Activated naive CD8-positive, alpha-beta T cell (primary cell): ENCODE measurements around the gene MARCKS.

ENCODE experiments used
- H3K27ac Mint-ChIP-seq: one replicate; pipeline ENCODE4 v1.8.0; 2021; ENCODE audit warnings: mixed read lengths
- H3K27me3 Mint-ChIP-seq: one replicate; pipeline ENCODE4 v1.8.0; 2021; ENCODE audit warnings: mixed read lengths
- H3K36me3 Mint-ChIP-seq: one replicate; pipeline ENCODE4 v1.8.0; 2021; ENCODE audit warnings: mixed read lengths
- H3K4me1 Mint-ChIP-seq: one replicate; pipeline ENCODE4 v1.8.0; 2021; ENCODE audit warnings: low read depth, mixed read lengths
- H3K4me3 Mint-ChIP-seq: one replicate; pipeline ENCODE4 v1.8.0; 2021; ENCODE audit warnings: mild to moderate bottlenecking, mixed read lengths
- H3K9me3 Mint-ChIP-seq: one replicate; pipeline ENCODE4 v1.8.0; 2021; ENCODE audit warnings: low read depth, mixed read lengths

The MARCKS gene

DNA sequence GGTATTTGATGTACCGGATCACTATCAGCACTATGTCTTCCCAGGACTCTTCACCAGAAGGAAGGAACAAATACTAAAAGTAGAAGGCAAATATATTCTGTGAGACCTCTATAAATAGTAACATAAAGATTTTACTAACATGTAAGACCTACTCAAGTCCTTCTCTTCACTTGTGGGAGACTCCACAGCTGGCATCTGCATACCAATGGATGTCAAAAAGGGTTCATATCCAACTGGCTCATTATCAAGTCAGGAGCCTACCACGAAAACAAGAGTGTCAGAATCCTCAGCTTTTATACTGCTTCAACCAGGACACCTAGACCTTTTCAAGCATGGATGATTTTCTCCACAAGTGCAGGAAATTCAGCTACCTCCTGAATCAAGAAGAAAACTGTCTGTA lies 20.0 kb upstream of the MARCKS start:
- Mint-ChIP-seq H3K27ac (no peak overlapping the region), H3K36me3 (no peaks in the 10 kb centered on the region), H3K9me3 (no peaks in the 10 kb centered on the region), H3K4me3 (no peak overlapping the region), H3K4me1 (no peaks in the 10 kb centered on the region), H3K27me3 (peaks cover 6% of the 10 kb centered on the region)

DNA sequence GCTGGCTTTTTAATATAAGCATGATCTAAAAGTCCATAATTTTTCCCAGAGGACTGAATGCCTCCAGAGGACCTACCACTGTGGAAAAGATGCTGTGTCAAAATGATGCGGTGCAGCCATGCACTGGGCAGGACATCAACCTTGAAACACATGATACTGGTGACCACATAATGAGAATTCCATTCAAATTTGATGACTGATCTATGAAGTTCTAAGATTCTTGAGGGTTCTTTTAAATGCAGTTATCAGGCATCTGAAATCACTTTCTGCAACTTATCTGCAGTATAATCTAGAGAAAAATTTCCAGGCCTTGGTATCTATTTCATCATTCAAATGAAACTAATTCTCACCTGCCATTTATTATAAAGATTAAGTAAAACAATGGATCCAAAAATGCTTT lies 15.0 kb upstream of the MARCKS start:
- no peak overlapping the region for H3K4me3 Mint-ChIP-seq
- H3K27me3 Mint-ChIP-seq = peaks cover 19% of the 10 kb centered on the region
- no peaks in the 10 kb centered on the region for H3K4me1 Mint-ChIP-seq
- H3K27ac Mint-ChIP-seq = no peak overlapping the region
- no peaks in the 10 kb centered on the region for H3K9me3 Mint-ChIP-seq
- H3K36me3 Mint-ChIP-seq = no peaks in the 10 kb centered on the region

DNA sequence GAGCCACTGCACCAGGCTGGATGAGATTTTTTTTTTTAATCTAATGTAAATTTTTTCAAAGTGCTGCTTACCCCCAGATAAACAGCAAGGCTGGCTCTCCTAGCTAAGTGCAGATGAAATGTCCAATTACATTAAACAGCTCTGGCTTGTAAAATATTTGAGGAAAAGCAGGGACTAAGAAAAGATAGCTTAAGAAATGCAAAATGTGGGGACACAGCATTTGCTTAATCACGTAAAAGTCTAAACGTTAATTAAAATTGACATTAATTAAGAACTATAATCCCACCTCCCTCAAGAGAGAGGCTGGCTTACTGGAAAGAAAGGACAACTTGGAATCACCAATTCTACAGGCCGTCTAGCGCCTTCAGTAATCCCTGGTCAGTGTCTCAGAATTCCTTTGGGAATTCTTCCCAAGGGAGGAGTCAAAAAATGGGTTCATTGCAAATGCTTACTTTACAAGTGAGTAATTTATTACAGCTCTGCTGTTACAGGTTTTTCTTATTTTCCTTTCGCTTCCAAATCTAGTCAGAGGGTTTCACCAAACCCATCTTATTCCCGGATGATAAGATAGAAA lies 13.6 kb upstream of the MARCKS start:
- Mint-ChIP-seq H3K4me3 (no peak overlapping the region), H3K4me1 (no peaks in the 10 kb centered on the region), H3K27ac (no peak overlapping the region), H3K27me3 (peaks cover 23% of the 10 kb centered on the region), H3K36me3 (no peaks in the 10 kb centered on the region), H3K9me3 (no peaks in the 10 kb centered on the region)

DNA sequence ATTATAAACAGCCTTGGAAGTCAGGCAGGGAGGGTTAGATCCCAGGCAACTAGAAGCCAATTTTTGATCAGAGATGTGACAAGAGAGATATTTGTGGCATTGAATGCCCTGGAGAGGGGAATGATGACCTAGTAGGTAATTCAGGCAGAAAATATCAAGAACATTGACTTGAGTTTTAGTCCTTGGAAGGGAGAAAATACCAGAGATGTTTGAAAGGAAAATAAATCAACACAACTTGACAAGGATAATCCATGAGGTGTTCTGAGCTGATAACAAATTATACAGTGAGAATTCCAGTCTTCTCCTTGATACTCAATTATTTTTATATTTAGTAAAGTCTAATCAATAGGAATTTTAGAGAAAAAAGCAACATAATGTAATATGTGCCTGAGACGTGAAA lies 10.6 kb upstream of the MARCKS start:
- peaks cover 31% of the 10 kb centered on the region for H3K27me3 Mint-ChIP-seq
- no peaks in the 10 kb centered on the region for H3K4me1 Mint-ChIP-seq
- H3K9me3 Mint-ChIP-seq = no peaks in the 10 kb centered on the region
- no peaks in the 10 kb centered on the region for H3K36me3 Mint-ChIP-seq
- H3K4me3 Mint-ChIP-seq = no peak overlapping the region
- no peak overlapping the region for H3K27ac Mint-ChIP-seq

DNA sequence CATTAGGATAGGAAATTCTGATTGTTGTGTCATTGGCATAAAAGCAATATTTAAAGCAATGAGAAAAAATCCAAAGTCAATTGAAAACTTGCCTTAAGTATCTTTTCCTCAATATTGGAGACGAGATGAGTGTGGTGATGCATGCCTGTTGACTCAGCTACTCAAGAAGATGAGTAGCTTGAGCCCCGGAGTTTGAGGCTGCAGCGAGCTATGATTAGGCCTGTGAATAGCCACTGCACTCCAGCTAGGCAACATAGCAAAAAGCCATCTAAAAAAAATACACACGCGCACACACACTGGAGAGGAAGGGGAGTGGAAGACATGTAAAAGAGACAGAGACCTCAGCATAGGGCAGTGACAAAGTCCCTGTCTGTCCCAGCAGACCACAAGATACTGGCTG lies 9.7 kb upstream of the MARCKS start:
- Mint-ChIP-seq H3K27ac (no peak overlapping the region), H3K4me1 (no peaks in the 10 kb centered on the region), H3K9me3 (no peaks in the 10 kb centered on the region), H3K4me3 (no peak overlapping the region), H3K27me3 (peaks cover 33% of the 10 kb centered on the region), H3K36me3 (no peaks in the 10 kb centered on the region)

DNA sequence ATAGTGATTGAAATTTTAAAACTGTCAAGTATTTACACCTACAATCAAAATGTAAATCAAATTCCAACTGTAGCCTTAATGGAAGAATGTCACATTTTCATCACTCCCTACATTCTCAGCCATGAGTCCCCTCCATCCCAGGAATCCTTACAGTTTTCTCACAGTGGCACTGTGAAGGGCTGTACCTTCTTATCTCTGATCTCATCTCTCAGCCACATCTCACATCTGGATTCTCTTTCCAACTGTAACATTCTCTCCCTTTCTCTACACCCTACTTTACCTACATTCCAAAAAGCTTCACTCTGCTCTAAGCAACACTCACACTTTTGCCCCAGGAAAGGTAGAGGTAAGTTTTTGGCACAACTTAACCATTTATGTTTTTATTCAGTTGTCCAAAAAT lies 8.9 kb upstream of the MARCKS start:
- Mint-ChIP-seq H3K9me3 (no peaks in the 10 kb centered on the region), H3K4me1 (no peaks in the 10 kb centered on the region), H3K36me3 (no peaks in the 10 kb centered on the region), H3K4me3 (no peak overlapping the region), H3K27ac (no peak overlapping the region), H3K27me3 (peaks cover 39% of the 10 kb centered on the region)

DNA sequence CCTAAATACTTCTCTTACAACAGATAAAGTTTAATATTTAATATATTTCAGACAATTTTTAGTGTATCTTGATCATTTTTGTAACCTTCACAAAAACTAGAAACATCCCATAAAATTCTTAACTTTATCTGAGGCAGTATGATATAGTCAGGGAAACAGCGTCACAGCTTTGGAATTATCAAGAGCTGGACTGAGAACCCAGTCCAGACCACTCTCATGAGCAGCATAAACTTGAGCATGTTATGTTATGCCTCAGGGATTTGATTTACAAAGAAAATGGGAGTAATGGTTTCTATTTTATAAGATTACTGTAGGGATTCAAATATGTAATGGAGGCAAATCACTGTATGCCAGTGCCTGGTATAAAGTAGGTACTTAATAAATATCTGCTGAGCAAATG lies 8.3 kb upstream of the MARCKS start:
- peaks cover 42% of the 10 kb centered on the region for H3K27me3 Mint-ChIP-seq

DNA sequence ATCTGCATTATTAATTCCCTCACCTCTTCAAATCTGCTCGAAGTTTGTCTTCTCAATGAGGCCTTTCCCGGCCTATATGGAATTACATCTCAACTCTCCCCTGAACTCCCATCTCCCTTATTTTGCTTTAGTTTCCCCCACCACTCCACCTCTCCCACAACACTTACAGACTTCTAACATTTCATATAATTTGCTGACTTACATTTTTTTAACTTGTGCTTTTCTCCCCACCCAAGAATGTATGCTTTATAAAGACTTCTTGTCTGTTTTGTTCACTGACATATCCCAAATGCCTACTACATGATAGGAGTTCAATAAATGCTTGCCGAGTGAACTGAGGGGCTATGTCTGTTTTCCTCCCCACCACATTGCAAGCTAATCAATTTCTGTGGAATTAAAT lies 3.9 kb upstream of the MARCKS start:
- Mint-ChIP-seq H3K36me3 (no peaks in the 10 kb centered on the region), H3K9me3 (no peaks in the 10 kb centered on the region), H3K4me1 (peaks cover 8% of the 10 kb centered on the region), H3K27me3 (peaks cover 43% of the 10 kb centered on the region), H3K27ac (no peak overlapping the region), H3K4me3 (no peak overlapping the region)

More for the DNA sequence above, 8.3 kb upstream of the MARCKS start:
- Mint-ChIP-seq H3K27ac (no peak overlapping the region), H3K4me1 (no peaks in the 10 kb centered on the region), H3K36me3 (no peaks in the 10 kb centered on the region), H3K9me3 (no peaks in the 10 kb centered on the region), H3K4me3 (no peak overlapping the region)

DNA sequence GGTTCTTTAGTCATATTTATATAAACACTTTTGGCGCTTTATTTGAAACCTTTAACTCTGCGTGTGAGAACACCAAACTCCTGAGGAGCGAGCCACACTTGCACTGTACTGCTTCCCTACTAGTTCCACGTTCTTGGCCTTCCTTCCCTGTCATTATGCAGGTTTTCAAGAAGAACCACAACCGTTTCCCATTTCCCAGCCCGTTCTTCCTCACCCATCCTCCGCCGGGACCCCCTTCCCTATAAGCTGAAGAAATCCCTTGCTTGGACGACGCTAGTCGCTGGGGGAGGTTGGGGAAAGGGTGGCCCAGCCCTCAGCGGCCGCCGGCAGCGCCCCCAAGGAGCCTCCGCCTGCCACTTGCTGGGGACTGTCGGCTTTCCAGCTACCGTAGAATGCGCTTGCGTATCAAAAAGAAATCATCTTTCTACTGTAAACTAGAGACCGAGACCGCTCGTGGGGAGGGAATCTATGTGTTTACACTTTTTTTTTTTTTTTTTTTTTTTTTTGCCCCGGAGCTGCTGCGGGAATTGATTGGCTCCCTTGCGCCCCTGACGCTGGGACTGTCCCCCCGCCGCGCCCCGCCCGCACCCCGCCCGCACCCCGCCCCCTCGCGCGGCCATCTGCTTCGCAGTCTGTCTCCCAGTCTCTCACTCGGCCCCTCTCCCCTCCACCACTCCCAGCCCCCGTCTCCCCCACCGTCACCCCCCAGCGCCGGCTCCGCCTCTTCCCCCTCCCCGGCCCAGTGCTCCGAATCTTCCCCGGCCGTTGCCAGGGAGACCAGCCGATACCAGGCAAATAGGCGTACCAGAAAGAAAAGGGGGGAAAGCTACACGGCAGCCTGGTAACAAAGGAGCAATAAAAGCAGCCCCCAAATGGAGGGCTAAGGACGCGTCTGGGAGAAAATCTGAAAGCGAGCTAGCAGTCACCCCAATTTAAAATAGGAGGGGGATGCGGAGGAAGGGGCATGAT lies 2.3 kb upstream of the MARCKS start:
- H3K4me1 Mint-ChIP-seq = peaks cover 15% of the 10 kb centered on the region
- no peaks in the 10 kb centered on the region for H3K9me3 Mint-ChIP-seq
- H3K4me3 Mint-ChIP-seq = peak overlapping the region; percentile 64
- H3K27ac Mint-ChIP-seq = no peak overlapping the region
- H3K36me3 Mint-ChIP-seq = no peaks in the 10 kb centered on the region
- peaks cover 36% of the 10 kb centered on the region for H3K27me3 Mint-ChIP-seq

DNA sequence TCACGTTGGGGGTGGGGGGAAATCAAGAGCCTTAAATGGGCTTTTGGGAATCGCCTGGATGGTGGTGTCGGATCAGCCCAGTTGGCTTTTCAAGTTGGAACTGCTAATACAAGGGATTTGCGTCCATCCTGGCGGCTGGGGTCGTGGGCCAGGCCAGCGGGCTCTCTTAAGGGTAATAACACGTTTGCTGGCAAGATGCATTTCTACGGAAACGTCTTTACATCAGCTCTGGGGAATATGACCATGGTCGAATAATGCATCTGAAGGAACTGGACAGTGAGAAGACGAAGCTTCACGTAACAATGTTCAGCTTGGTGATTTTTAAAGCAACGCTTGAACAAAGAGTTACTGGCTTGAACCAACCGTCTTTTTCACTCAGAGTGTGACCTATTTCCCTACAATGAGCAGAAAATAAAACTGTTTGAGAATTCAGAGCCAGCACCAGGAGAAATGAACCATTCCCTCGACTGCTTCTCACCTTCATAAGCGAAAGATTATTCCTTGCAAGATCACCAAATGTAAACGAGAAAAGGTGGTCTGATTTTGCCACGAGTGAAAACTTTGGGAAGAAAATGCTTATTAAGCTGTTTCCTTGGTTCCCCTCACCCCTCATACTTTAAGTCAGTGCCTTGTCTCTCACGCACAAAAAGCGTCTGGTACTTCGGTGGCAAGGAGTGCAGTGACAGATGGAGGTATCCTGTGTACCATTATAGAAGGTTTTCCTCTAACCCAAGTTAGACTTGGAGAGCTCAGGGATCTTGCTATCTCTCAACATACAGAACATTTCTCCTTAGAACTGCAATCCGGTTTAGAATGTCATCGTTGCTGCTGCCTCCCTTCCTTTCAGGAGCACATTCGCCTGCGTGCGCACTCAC lies 1.4 kb upstream of the MARCKS start:
- Mint-ChIP-seq H3K36me3 (no peaks in the 10 kb centered on the region), H3K4me3 (no peak overlapping the region), H3K27me3 (peaks cover 36% of the 10 kb centered on the region), H3K27ac (no peak overlapping the region), H3K9me3 (no peaks in the 10 kb centered on the region), H3K4me1 (peaks cover 18% of the 10 kb centered on the region)

DNA sequence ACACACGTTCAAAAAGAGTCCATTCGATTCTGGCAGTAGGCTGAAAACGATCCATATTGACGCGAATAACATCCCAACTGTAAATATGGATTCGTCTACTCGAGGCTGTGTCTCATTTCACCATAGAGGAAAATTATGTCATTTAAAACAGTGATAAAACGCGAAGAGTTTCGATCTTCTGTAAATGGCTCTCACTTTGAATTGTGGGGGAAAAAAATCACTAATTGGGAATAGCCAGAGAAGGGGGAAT lies 845 bp upstream of the MARCKS start:
- Mint-ChIP-seq H3K27ac (no peak overlapping the region), H3K4me3 (no peak overlapping the region), H3K27me3 (peaks cover 36% of the 10 kb centered on the region), H3K36me3 (no peaks in the 10 kb centered on the region), H3K9me3 (no peaks in the 10 kb centered on the region), H3K4me1 (peaks cover 18% of the 10 kb centered on the region)

DNA sequence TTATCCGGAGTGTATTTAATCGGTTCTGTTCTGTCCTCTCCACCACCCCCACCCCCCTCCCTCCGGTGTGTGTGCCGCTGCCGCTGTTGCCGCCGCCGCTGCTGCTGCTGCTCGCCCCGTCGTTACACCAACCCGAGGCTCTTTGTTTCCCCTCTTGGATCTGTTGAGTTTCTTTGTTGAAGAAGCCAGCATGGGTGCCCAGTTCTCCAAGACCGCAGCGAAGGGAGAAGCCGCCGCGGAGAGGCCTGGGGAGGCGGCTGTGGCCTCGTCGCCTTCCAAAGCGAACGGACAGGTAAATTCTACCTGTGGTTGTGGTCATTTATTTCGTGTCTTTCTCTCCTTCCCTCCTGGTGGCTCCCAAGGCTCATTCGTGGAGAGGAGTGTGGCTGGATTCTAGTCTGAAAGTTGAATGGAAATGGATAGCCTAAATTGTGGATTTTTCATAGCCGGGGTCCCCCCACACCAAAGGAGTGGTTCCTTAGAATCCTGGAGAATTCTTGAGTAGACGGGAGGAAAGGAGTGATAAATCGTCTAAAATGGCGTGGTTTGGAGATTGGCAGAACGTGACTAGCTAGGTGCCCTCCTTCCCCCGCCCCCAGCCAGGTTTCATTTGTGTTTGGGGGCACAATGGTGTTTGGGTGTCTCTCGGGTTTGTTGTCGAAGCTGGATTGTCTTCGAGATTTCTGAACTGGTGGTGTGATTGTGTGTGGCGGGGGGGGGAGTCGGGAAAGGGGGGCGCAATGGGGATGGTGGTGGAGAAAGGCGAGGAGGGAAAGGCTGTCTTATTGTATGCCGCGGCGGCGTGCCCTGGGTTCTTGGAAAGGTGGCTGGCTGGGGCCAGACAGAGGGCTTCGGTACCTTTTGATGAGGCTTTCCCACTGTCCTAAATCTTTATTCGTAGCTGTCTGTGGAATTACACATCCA lies 673 bp downstream of the MARCKS start:
- Mint-ChIP-seq H3K9me3 (no peaks in the 10 kb centered on the region), H3K36me3 (no peaks in the 10 kb centered on the region), H3K27me3 (peaks cover 35% of the 10 kb centered on the region), H3K4me1 (peaks cover 18% of the 10 kb centered on the region), H3K27ac (no peak overlapping the region), H3K4me3 (no peak overlapping the region)

DNA sequence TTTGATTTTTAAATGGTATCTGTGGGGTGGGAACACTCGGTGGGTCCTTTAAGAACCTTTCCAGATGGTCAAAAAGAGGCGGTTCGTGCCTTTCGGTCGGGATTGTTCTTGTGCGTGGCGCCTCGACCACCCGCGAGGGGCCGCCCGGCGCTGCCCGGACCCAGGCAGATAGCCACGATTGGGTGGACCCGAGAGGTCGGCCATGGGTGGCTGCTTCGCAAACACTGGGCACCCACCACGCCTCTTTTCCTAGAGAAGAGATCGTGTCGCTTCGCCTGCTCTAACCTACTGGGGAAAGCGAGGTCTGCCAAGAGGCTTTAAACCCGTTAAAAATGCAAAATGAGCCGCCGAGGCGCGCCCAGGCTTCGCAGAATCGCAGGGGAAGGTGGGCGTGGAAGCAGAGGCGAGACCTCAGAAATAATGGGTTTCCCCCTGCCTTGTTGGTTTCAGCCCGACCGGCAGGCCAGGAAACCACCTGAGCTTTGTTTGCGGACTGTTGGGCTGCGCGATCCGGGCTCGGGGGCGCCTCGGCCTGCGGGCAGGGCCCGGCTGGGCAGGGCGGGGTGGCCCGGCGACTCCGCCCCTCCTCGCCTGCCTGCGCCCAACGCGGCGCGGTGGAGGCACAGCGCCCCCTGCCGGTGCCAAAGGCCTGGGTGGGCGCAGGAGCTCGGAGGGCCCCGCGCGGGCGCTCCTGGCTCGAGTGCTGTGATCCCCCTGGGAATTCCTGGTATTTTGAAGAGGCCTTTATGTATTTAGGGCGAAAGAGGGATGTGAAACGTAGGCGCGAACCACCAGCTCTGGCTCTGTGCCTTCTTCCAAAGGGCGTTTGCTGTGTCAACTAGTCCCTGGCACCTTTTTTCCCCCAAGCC lies 1.6 kb downstream of the MARCKS start:
- no peak overlapping the region for H3K27ac Mint-ChIP-seq
- H3K27me3 Mint-ChIP-seq = peaks cover 27% of the 10 kb centered on the region
- H3K4me3 Mint-ChIP-seq = peak overlapping the region; percentile 56
- peaks cover 18% of the 10 kb centered on the region for H3K4me1 Mint-ChIP-seq
- no peaks in the 10 kb centered on the region for H3K36me3 Mint-ChIP-seq
- no peaks in the 10 kb centered on the region for H3K9me3 Mint-ChIP-seq
